ENCODE measurements around the gene POLR3C. TPM values are rescaled to one million over a fixed set of nuclear protein-coding genes. Genes with fewer than 3 reads are reported as not detected.
A peak's percentile ranks its signal among the peaks of the same experiment; 100 is the strongest.

The POLR3C gene
- polyA plus RNA-seq, 1 donor (not counting 4 experiments of a cell fraction or from before 2014, with no cell fraction given), result 33.9 TPM

DNA sequence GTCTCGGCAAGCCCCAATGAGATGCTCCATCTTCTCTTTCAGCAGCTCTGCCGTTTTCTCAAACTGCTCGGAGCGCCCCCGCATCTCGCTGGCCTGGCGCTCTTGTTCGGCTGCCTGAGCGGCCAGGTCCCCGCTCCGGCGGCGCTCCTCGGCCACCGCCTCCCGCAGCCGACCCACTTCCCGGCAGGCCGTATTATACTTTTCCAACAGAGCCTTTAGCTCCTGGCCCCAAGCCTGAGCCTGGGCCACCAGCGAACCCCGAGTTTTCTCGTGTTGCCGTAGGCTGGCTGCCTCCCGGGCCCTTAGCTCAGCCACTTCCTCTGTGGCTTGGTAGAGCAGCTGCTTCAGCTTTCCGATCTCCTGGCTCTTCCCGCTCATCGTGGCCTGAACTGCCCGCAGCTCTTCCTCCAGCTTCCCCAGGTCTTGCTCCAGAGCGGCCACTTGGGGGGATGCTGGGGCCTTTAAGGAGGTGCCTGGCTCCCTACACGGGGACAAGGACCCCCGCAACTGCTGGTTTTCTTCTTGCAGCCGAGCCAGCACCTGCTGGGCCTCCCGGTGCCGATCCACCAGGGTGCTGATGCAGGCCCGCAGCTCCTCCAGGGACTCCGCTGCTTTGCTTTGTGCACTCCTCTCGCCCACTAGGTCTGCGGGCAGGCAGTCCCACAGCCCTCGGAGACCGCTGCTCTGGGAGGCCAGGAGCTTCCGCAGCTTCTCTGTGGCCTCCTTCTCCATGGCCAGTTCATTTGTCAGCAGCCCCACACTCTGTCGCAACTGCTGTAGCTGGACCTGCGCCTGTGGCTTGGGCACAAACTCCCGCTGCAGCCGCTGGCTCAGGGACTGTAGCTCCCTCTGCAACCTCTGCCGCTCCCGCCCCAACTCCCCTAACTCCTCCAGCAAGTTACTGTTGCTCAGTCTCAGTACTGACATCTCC is 48.3 kb downstream of the POLR3C start:
- no peak for DNase-seq (ENCODE audit: low read depth, low spot score)

GRCh38 chr1:145874646-145875045 is 50.6 kb downstream of the POLR3C start:
- Histone ChIP-seq H2AFZ (ENCODE audit: control insufficient read depth, low read length) (no peak overlapping the region), H3K4me1 (ENCODE audit: control insufficient read depth, extremely low read depth, insufficient read depth, low read length) (peaks cover 18% of the 10 kb centered on the region), H3K4me2 (ENCODE audit: control insufficient read depth, extremely low read depth, insufficient read depth, low read depth, low read length) (no peak overlapping the region), H3K4me3 (ENCODE audit: control insufficient read depth in 2 of 3, extremely low read depth in 1 of 3, insufficient read depth in 2 of 3, low read depth in 1 of 3, low read length in 3 of 3) (no peak overlapping the region), H3K27ac (ENCODE audit: control insufficient read depth, insufficient read depth, low read length) (no peak overlapping the region), H3K36me3 (ENCODE audit: control insufficient read depth in 2 of 2, extremely low read depth in 1 of 2, insufficient read depth in 2 of 2, low read length in 2 of 2) (no peaks in the 10 kb centered on the region), H3K79me2 (ENCODE audit: control insufficient read depth, insufficient read depth, low read length) (no peaks in the 10 kb centered on the region), H3K9me3 (ENCODE audit: control insufficient read depth, low read depth, low read length) (no peaks in the 10 kb centered on the region), H3K27me3 (ENCODE audit: control insufficient read depth, extremely low read depth, insufficient read depth, low read length) (peaks cover 12% of the 10 kb centered on the region), H3K9me1 (ENCODE audit: control insufficient read depth, extremely low read depth, insufficient read depth, low read length) (no peaks in the 10 kb centered on the region), H3K9ac (ENCODE audit: control insufficient read depth, extremely low read depth, insufficient read depth, low read length) (no peak overlapping the region), H4K20me1 (ENCODE audit: control insufficient read depth, extremely low read depth, insufficient read depth, low read length) (no peaks in the 10 kb centered on the region)
- TF ChIP-seq CTCF (optimal IDR thresholded peaks at IDR 0.05 in 1 of 3, IDR thresholded peaks at IDR 0.05 in 1 of 3, conservative IDR thresholded peaks at IDR 0.05 in 1 of 3; ENCODE audit: extremely low read depth in 1 of 3, insufficient read depth in 2 of 3, low read length in 3 of 3) (no peak), EZH2 (IDR thresholded peaks at IDR 0.05; ENCODE audit: low read length) (no peak)
- dilution Hi-C loops (cut with MboI; ENCODE audit: extremely low pct_ligation_motif_present, low sequenced_read_pairs), result no loop called here
- no peak for DNase-seq (ENCODE audit: low read depth, low spot score)
- no peak for FAIRE-seq

More for the DNA sequence above, 48.3 kb downstream of the POLR3C start:
- Histone ChIP-seq H3K4me2 (ENCODE audit: control insufficient read depth, extremely low read depth, insufficient read depth, low read depth, low read length) (peak overlapping the region; percentile 71), H3K79me2 (ENCODE audit: control insufficient read depth, insufficient read depth, low read length) (no peaks in the 10 kb centered on the region), H3K27ac (ENCODE audit: control insufficient read depth, insufficient read depth, low read length) (no peak overlapping the region), H3K9me1 (ENCODE audit: control insufficient read depth, extremely low read depth, insufficient read depth, low read length) (no peaks in the 10 kb centered on the region), H2AFZ (ENCODE audit: control insufficient read depth, low read length) (peak overlapping the region; percentile 69), H3K27me3 (ENCODE audit: control insufficient read depth, extremely low read depth, insufficient read depth, low read length) (peaks cover 15% of the 10 kb centered on the region), H3K4me3 (ENCODE audit: control insufficient read depth in 2 of 3, extremely low read depth in 1 of 3, insufficient read depth in 2 of 3, low read depth in 1 of 3, low read length in 3 of 3) (peak overlapping the region in 2 of 3 experiments; percentile 7 to 51), H3K4me1 (ENCODE audit: control insufficient read depth, extremely low read depth, insufficient read depth, low read length) (peaks cover 10% of the 10 kb centered on the region), H3K9ac (ENCODE audit: control insufficient read depth, extremely low read depth, insufficient read depth, low read length) (peak overlapping the region; percentile 15), H4K20me1 (ENCODE audit: control insufficient read depth, extremely low read depth, insufficient read depth, low read length) (no peaks in the 10 kb centered on the region), H3K9me3 (ENCODE audit: control insufficient read depth, low read depth, low read length) (no peaks in the 10 kb centered on the region), H3K36me3 (ENCODE audit: control insufficient read depth in 2 of 2, extremely low read depth in 1 of 2, insufficient read depth in 2 of 2, low read length in 2 of 2) (no peaks in the 10 kb centered on the region)
- no peak for TF ChIP-seq CTCF (optimal IDR thresholded peaks at IDR 0.05 in 1 of 3, IDR thresholded peaks at IDR 0.05 in 1 of 3, conservative IDR thresholded peaks at IDR 0.05 in 1 of 3; ENCODE audit: extremely low read depth in 1 of 3, insufficient read depth in 2 of 3, low read length in 3 of 3)
- FAIRE-seq, result no peak
- dilution Hi-C loops (cut with MboI; ENCODE audit: extremely low pct_ligation_motif_present, low sequenced_read_pairs), result no loop called here

All from keratinocyte (primary cell).